Measurements from ENCODE around the gene LCP2. TPM values are rescaled to one million over a fixed set of nuclear protein-coding genes. Genes with fewer than 3 reads are reported as not detected.

LCP2 gene
- total RNA-seq, 4 donors from 2014 or later = 27.5 to 53.8 (median 47.3) TPM

GRCh38 chr5:170219615-170220014, 78.0 kb downstream of the LCP2 start:
- WGBS, 2 donors = 53 to 58% methylated on average over 2 of the region's 2 CpGs
- no peaks in the 10 kb centered on the region for H3K9me3 ChIP-seq
- H3K27me3 ChIP-seq = no peaks in the 10 kb centered on the region
- H3K27ac ChIP-seq = peak overlapping the region in 1 of 4 donors; percentile 24
- no peak for TF ChIP-seq EP300 (IDR thresholded peaks at IDR 0.05)
- TF ChIP-seq, protein P1, sequence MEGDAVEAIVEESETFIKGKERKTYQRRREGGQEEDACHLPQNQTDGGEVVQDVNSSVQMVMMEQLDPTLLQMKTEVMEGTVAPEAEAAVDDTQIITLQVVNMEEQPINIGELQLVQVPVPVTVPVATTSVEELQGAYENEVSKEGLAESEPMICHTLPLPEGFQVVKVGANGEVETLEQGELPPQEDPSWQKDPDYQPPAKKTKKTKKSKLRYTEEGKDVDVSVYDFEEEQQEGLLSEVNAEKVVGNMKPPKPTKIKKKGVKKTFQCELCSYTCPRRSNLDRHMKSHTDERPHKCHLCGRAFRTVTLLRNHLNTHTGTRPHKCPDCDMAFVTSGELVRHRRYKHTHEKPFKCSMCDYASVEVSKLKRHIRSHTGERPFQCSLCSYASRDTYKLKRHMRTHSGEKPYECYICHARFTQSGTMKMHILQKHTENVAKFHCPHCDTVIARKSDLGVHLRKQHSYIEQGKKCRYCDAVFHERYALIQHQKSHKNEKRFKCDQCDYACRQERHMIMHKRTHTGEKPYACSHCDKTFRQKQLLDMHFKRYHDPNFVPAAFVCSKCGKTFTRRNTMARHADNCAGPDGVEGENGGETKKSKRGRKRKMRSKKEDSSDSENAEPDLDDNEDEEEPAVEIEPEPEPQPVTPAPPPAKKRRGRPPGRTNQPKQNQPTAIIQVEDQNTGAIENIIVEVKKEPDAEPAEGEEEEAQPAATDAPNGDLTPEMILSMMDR (IDR thresholded peaks at IDR 0.05) = no peak
- TF ChIP-seq POLR2A (IDR thresholded peaks at IDR 0.05) = no peak
- no peaks in the 10 kb centered on the region for H3K36me3 ChIP-seq
- H3K4me3 ChIP-seq = no peak overlapping the region
- peaks cover 0 to 46% (median 21%) of the 10 kb centered on the region in 4 donors for H3K4me1 ChIP-seq
- DNase-seq (ENCODE audit: low spot score in 2 of 2) = no peak

- TF ChIP-seq, protein P1 (IDR thresholded peaks at IDR 0.05) = no peak
- TF ChIP-seq EP300 (IDR thresholded peaks at IDR 0.05) = no peak
- no peak for TF ChIP-seq POLR2A (IDR thresholded peaks at IDR 0.05)
- 35 to 43% methylated on average over 1 of the region's 1 CpG for WGBS, 2 donors
- DNase-seq (ENCODE audit: low spot score in 2 of 2) = no peak
- H3K27ac ChIP-seq = no peak overlapping the region
- peaks cover 0 to 39% (median 20%) of the 10 kb centered on the region in 4 donors for H3K4me1 ChIP-seq
- no peaks in the 10 kb centered on the region for H3K9me3 ChIP-seq
- no peaks in the 10 kb centered on the region for H3K27me3 ChIP-seq
- no peaks in the 10 kb centered on the region for H3K36me3 ChIP-seq
- H3K4me3 ChIP-seq = no peak overlapping the region
These were observed 78.9 kb downstream of the LCP2 start for GRCh38 chr5:170218726-170219125.

DNA sequence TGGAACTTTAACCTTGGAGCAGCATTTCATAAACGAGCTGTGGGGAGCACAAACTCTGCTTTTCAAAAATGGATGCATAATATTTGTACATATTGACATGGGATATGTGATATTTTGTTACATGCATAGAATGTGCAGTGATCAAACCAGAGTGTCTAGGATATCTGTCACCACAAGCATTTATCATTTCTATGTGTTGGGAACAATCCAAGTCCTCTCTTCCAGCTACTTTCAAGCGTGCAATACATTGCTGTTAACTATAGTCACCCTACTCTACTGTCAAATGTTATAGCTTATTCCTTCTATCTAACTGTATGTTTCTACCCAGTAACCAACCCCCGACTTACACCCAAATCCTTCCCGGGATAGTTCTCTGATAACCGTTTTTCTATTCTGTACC, 79.7 kb downstream of the LCP2 start:
- Histone ChIP-seq H3K4me3 (no peak overlapping the region), H3K9me3 (no peaks in the 10 kb centered on the region), H3K36me3 (no peaks in the 10 kb centered on the region), H3K27me3 (no peaks in the 10 kb centered on the region), H3K27ac (no peak overlapping the region), H3K4me1 (peaks cover 0 to 30% (median 13%) of the 10 kb centered on the region in 4 donors)
- DNase-seq (ENCODE audit: low spot score in 2 of 2) = no peak
- 84 to 85% methylated on average over 5 of the region's 5 CpGs for WGBS, 2 donors
- TF ChIP-seq POLR2A (IDR thresholded peaks at IDR 0.05) (no peak), EP300 (IDR thresholded peaks at IDR 0.05) (no peak)
- TF ChIP-seq, protein P1 (IDR thresholded peaks at IDR 0.05) = no peak

GRCh38 chr5:170216257-170216864, 81.2 kb downstream of the LCP2 start:
- no peaks in the 10 kb centered on the region for H3K36me3 ChIP-seq
- peaks cover 0 to 17% (median 8%) of the 10 kb centered on the region in 4 donors for H3K4me1 ChIP-seq
- H3K27ac ChIP-seq = no peak overlapping the region
- no peak overlapping the region for H3K4me3 ChIP-seq
- no peaks in the 10 kb centered on the region for H3K9me3 ChIP-seq
- TF ChIP-seq POLR2A (IDR thresholded peaks at IDR 0.05) = no peak
- TF ChIP-seq, protein P1 (IDR thresholded peaks at IDR 0.05) = peak; percentile 23 to 67 (median 58)
- H3K27me3 ChIP-seq = no peaks in the 10 kb centered on the region
- no peak for DNase-seq (ENCODE audit: low spot score in 2 of 2)

- H3K4me3 ChIP-seq = no peak overlapping the region
- H3K36me3 ChIP-seq = no peaks in the 10 kb centered on the region
- no peaks in the 10 kb centered on the region for H3K9me3 ChIP-seq
- DNase-seq (ENCODE audit: low spot score in 2 of 2) = no peak
- no peaks in the 10 kb centered on the region for H3K4me1 ChIP-seq
- no peaks in the 10 kb centered on the region for H3K27me3 ChIP-seq
- WGBS, 2 donors = 76% methylated on average over 1 of the region's 1 CpG
- TF ChIP-seq POLR2A (IDR thresholded peaks at IDR 0.05) (no peak), EP300 (IDR thresholded peaks at IDR 0.05) (no peak)
- TF ChIP-seq, protein P1 (IDR thresholded peaks at IDR 0.05) = no peak
- H3K27ac ChIP-seq = no peak overlapping the region
These were observed 85.8 kb downstream of the LCP2 start for GRCh38 chr5:170211575-170212334.

Measured in tibial nerve (tissue), 4 donors.